GDM1 (cell line): ENCODE data around the gene PTPRT.
"Not testable (repeated sequence)": the region's sequence is repeated elsewhere in the genome, so short reads cannot be mapped to it uniquely, and the experiment has no call there.

ENCODE experiments used
- DNase-seq: peaks from one replicate; lab custom pipeline; 2025; lab: John Stamatoyannopoulos, UW

PTPRT gene

DNA sequence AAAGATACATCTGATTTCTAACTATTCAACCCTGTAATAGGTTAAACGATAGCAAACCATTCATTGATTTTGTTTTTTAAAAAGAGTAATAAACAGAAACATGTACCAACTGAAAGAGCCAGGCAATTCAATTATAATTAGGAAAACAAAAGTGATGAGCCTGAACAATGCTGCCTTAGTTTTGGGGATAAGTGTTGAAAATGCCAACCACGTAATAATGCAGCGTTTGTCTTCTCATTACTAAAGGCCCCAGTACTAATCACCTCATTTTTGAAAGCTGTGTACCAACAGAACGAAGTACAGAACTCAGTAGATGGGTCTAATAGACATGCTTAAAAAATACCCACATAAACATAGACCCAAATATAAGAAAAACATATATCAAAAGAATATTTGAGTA is 907.9 kb downstream of the PTPRT start:
- DNase-seq: no peak

DNA sequence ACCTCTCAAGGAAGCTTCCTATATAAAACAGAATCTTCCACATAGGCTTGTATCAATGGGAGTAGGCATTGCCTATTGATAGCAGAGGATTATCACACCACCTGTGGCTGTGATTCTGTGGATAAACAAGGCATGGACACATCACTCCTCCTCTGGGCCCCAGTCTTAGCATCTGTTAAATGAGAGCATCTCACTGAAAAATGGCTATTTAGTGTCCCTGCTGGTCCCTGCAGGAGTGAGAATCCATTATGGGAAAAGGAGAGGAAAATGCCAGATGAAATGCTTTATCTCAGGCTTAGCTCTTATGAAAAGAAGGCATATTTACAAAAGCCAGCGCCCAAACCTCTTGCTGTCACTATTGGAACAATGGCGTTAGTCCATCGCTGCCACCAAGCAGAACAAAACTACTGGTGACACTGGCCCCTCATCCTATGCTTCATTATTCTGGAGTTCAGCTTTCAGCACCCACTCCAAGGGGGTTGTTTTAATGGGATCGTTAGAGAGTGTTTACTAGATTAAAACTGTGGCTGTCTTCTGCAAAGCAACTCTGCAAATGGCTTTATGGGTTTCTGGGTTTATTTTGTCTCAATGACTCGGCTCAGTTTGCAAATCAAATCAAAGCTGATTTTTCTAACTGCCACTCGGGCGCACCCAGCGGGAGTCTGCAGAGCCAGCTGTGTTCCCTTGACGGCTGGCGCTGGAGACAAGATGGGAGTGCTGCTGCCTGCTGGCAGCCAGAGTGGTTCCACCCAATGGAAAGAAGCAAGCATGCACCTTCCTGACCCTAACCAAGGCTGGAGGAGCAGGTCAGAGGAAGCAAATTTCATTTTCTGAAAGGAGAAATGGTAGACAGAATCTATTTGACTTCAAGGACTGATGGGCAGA is 912.7 kb downstream of the PTPRT start:
- DNase-seq: no peak

DNA sequence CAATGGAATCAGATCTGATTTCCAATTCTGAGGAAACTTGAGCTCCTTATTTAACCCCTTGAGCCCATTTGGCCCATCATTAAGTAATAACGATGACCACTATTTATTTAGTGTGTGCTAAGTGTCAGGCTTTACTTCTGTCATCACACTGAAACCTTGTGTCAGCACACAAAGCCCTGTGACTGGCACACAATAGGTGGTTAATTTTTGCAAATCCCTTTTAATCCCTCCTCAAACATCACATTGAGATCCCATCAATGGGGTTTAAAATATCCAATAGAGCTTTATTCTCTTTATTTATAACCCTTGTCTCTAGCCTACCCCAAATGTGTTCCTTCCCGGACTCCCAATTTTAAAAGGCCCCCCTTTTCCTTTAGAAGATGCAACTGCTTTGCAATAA is 914.7 kb downstream of the PTPRT start:
- no peak for DNase-seq

DNA sequence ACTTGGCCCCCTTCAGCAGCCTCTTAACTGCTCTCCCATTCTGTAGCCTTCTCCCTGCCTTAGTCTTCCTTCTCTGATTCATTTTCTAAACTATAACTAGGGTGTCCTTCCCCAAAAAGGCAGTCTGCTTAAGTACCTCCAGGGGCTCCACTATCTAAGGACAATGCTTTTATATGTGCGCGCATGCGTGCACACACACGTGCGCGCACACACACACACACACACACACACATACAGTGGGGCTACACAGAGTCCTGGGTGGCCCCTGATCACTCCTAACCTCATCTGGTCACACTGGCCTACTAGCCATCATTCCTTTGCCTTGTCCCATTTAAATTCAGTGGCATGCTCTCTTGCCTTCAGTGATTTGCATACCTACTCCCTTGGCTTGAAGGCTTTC is 917.2 kb downstream of the PTPRT start:
- DNase-seq: no peak

DNA sequence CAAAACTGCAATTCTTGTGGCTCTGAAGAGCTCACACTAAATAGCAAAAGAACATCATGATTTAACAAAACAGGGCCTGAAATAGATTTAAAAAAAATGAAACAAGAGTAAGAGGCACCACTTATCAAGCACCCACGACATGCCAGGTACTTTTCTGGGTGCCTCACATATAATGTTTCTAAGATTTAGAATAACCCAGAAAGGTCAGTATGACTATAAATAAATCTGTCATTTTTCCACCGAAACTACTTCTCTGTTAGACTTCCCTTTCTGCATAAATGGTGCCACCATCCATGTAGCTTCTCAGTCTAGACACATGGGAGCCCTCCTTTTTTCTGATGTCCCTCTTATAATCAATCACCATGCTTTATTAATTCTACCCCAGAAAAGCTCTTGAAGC is 919.2 kb downstream of the PTPRT start:
- no peak for DNase-seq

DNA sequence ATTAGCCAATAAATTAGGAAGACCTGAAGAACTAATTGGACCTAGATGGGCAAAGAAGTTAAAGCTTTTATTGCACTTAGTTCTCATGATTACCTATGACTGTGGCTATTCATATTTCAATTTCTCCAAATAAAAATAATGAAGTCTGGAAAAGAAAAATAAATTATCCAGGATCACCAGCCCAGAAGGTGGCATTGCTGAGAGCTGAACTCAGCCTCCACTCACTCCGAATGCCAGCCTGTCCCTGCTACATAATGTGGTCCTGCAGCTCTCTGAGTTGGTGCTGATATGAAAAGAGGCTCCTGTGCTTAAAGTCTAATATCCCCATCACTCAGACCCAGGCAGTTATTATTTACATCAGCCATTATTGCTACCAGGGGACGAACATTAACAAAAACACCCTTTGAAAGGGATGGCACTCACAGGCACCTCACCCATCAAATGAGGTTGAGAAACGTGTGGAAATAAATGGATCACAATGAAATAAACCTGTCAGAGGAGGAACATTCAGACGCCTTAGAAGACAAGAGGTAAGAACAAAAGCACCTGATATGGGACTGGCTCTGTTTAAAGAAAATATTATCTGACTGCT is 921.8 kb downstream of the PTPRT start:
- no peak for DNase-seq

DNA sequence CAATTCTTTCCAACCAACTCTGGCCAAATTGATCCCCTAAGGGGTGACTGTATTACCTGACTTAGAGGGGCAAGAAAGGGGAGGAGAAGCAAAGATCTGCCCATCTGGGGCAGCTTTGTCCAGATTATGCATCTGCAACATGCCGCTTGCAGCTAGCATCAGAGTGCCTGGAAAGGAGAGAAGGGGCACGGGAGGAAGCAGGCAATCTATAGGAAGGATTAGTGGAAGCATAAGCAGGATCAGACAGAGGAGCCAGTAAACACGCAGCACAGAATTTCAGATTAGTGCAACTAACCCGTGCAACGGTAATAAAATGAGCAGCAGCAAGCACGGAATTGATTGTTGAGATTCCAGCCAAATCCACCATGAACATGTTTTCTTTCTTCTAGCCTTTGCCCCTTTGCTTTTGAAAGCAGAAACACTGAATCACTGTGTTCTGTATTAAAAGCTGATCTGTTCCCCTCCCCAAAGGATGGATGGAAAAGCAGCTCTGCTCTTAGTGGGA is 927.9 kb downstream of the PTPRT start:
- DNase-seq: no peak

DNA sequence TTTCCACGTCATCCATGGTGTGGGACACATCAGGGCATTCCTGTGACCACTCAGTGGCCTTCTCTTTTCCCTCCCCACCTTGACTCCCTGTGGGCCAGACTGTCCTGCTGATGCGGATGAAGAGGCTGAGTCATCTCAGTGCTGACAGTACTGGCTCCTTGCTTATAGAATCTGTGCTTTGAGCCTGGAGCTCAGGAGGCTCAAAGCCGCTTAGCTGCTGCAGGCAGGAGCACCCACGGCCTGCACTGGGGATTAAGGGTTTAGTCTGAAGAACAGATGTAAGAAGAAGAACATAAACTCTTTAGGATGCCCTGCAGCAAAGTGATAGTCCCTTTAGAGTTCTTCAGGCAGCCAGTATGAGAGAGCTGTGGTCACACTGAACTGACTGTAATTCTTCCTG is 929.5 kb downstream of the PTPRT start:
- no peak for DNase-seq

DNA sequence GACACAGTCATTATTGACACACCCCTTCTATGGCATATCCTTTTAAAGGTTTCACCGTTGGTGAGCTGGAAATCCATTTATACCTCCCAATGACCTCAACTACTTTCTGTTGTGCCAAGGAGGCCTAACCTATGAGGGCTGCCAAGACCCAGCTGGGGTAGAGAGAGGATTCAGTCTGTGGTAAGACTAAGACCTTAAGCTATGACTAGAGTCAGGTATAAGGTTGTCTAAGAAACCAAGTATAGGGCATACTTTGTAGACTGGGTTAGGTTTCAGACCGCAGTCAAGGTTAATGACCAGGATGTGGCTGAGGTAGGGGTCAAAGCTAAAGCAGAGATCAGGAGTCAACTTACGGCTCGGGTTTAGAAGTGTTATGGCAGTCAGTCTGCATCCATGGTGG is 930.3 kb downstream of the PTPRT start:
- DNase-seq: no peak

DNA sequence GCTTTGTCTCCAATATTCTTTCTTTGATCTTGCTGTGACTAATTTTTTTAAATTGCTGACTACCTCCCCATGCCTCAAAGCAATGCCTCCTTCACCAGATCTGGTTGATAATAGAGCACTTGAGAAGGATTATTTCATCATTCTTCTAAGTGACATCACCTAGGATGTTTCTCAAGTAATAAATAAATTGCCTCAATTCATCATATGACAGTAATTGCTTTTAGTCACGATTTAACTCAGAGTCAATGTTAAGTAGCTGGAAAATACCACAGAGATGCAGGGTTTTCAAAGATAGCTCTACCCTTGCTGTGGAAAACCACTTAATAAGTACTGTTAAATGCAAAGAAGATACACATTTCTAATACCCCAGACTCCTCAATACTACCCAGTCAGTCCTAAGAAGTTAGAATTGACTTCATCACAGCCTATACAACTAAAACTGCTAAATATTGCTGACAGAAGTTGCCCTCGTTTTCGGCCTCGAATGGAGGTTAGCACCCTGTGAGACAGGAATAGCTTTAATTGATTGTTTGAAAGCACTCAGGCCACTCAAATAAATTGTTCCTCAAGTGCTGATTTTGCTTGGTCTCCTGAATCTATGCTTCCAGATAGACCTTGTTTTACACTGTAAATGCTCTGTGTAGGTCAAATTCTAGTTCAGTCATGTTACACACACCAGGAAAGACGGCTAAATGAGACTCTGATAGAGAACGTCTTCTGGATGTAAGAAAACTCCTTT is 931.0 kb downstream of the PTPRT start:
- DNase-seq: no peak

DNA sequence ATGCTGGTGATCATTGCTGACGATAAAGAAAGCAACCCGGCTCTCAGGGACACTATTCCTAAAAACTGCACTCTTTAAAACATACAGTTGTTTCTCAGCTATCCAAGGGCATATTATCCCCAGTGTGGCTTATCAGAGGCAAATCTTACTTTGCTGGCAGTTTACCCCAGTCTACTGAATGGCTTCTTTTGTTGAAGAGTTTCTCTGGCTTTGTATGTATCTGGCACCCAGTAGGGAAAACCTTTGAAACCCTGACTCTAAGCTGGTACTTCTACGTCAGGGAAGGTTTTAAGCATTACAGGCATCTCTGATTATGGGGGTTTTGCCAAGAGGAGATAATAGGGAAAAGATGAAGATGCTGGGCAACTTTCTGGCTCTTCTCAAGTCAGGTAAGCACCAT is 933.9 kb downstream of the PTPRT start:
- no peak for DNase-seq

DNA sequence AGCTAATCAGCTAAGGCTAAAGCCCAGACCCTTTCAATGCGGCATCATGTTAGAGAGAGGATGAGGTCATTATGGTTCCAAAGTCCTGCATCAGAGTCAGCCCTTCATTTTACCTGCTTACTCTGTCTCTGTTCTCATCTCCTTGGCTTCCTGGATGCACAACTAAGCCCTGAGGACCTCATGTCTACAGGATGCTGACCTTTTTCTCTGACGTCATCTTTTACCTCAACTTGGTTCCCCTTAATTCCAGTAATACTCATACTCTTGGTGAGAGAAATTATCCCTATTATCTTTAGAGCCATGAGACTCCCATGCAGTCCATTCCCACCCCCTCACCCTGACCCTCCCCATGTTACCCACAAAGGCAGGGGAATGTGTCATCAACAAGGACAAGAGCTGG is 935.0 kb downstream of the PTPRT start:
- DNase-seq: no peak

DNA sequence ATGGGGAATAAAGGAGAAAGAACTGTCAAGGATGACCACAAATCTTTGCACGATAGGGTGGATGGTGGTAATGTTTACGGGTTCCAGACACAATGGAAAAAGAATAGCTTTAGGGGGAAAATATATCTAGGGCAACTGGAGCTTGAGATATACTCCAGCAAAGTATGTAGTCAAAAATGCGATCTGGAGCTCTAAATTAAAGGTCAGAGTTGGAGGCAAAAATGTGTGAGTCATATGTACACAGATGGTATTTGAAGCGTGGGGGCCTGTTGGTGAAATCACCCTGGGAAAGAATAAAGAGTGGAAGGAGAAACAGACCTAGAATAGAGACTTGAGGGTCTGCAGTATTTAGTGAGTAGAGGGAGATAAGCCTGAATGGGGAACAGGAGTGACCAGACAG is 937.6 kb downstream of the PTPRT start:
- DNase-seq: no peak

DNA sequence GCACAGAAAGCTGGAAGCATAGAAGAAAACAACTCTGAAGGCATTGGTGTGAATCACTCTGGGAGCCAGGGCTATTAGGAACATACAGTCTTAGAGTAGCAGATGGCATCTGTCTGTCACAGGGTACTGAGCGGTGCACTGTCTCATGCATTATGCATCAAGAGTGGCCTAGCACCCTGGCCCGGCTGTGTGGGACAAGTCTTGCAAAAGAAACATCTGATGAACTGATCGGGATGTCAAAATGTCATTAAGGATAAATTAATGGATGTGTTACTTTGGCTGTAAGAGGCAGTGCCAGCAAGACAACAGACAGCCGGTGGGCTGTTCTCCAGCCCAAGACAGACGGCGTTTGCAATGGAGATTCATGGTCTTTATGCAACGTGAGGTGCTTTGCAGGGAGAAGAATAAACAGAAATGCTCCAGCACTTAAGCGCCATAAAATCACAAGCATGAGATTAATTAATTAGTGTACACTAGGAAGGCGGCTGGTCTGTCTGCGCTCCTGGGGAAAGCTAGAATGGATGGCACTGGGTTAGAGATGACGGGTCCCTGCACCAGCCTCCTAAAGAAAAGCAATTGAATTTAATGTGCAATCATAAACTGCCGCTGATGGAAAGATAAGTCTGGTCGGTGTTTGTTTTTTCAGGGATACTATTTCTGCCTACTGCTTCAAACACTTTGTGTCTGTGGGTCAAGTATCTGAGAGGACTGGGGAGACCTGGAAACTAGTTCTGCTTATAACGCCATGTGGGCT is 970.9 kb downstream of the PTPRT start:
- no peak for DNase-seq

DNA sequence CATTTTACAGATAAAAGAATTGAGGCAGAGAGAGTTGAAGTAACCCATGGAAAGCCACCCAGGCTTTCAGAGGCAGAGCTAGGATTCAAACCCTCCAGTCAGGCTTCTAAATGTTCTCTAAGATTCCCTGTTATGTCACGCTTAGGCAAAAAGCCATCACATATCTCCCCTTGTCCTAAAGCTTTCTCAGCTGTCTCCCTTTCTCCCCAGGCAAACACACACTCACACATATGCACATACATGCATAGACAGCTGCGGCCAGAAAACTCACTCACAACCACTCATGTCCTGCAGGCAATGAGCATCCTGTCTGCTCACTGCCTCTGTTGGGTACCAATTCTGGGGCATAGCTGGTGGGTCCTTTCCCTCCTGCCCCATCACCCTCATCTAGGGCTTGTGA is 975.6 kb downstream of the PTPRT start:
- no peak for DNase-seq

DNA sequence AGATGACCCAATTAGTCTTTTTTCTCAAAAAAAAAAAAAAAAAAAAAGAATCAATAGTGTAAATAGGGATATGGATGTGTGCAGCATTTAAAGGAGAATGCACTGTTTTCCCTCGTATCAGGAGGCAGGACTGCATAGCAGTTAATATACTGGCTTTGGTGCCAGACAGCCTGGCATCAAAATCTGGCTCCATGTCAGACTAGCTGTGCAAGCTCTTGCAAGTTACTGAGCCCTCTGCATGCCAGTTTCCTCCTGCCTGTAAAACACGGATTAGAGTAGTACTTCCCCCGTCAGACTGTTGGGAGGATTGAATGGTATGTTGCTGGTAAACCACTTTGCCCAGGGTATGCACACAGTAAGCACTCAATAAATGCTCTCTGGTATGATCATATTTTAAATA is 977.3 kb downstream of the PTPRT start:
- no peak for DNase-seq

DNA sequence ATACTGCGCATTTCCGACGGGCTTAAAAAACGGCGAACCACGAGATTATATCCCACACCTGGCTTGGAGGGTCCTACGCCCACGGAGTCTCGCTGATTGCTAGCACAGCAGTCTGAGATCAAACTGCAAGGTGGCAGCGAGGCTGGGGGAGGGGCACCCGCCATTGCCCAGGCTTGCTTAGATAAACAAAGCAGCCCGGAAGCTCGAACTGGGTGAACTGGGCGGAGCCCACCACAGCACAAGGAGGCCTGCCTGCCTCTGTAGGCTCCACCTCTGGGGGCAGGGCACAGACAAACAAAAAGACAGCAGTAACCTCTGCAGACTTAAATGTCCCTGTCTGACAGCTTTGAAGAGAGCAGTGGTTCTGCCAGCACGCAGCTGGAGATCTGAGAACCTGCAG is 983.1 kb downstream of the PTPRT start:
- not testable (repeated sequence) for DNase-seq

DNA sequence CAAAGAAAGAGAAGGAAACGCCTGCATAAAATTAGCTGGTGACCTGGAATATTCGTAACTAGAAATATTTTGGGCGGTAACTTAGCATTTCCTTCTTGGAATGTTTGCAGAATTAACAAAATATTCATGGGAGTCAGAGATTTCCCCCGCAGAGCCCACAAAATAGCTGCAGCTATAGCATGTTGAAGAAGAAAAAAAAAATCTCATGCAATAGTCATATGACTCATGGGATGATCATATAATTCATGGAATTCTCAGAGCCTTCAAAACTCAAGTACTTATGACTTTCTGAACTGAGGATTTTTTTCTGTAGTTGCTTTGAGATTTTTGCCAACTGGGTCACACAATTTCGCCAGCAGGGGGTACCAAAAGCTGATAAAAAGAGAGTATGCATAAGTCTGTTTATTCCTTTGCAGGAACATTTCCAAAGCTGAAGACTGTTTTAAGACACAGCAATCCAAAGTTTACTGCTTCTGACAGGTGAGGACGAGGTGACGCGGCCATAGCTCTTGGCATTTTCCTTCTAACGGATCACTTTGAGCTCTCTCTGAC is 985.5 kb downstream of the PTPRT start:
- DNase-seq: no peak

DNA sequence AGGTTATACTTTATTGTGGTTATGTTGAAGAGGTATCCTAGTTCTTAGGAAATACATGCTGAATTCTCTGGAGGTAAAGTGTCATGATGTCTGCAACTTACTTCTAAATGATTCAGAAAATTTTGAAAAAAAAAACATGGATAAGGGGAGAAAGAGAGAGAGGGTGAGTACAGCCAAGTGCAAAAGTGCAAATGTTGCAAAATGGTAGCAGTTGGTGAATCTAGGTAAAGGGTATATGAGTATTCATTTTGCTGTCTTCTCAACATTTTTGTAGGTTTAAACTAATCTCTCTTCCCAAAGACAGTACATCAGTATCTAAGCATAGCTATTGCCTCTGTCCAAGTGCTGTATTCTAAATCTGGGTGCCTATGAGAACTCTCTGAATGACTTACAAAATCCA is 992.1 kb downstream of the PTPRT start:
- no peak for DNase-seq

DNA sequence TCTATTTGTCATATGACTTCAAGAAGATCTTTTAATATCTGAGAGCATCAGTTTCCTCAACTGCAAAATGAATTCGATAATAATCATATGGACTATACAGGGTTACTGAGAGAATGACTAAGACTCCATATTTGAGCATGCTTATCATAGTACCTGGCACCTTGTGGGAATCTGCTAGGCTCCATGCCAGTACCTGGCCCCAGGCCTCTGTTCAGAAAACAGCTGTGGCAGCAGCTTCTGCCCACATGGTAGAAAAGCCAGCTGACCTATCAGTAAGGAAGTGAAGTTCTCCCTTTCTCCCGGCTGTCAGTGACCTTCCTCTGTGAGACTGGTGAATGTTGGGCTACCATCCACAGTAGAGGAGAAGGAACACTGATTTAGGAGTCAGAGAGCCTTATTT is 996.6 kb downstream of the PTPRT start:
- no peak for DNase-seq

DNA sequence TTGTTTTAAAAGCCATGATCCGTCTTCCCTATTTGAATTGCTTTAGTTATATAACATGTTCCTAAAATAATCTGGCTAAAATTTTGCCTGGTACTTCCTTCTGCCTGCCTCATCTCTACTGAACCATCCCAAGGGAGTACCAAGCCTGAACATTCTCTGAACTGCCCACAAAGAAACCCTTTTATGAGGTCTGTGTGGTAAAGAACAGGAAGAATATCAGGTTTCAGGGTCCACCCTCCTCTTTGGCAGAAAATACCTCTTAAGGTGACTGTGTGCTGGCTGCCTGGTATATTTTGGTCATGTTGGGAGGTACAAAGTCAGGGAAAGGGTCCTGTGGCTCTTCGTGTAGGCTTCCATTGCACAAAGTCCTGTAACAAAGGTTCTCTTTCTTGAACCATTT is 997.4 kb downstream of the PTPRT start:
- no peak for DNase-seq
